DMS153 (cell line): ENCODE data around the gene SMIM1.
"Not testable (repeated sequence)": the region's sequence is repeated elsewhere in the genome, so short reads cannot be mapped to it uniquely, and the experiment has no call there.

ENCODE experiments used
- DNase-seq: peaks from one replicate; lab custom pipeline; 2025; lab: John Stamatoyannopoulos, UW

The SMIM1 gene

DNA sequence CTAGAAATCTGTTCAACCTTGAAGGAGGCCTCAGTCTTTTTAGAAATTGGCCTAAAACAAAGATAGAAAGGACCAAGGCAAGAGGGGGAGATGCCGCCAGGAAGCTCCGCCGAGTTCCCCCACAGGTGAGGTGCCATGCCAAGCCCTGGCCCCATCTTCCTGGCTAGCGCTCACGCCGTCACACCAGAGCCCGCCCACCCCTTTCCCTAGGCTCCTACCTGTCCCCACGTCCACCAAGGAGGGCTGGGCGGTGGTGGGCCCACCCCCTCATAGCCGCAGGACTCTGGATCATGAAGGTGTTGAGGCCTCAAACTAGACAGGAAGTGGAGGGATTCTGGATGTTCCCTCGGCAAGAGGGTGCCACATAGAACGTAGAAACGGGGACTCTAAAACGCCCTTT, 35.8 kb upstream of the SMIM1 start:
- DNase-seq, result no peak

DNA sequence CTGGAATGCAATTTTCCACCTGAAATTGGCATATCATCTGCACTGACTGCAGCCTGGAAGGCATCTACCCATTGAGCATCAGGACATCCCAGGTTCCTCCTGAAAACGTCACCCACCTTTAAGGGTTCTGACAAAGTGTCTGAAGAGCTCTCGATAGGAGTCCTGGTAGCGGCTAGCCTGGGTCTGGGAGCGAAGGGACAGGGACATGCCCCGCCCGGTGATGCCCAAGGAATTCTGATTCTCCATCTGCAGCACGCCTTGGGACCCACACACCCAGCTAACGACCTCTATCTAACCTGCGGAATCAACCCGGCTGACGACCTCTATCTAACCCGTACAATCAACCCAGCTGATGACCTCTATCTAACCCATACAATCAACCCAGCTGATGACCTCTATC, 33.6 kb upstream of the SMIM1 start:
- no peak for DNase-seq

DNA sequence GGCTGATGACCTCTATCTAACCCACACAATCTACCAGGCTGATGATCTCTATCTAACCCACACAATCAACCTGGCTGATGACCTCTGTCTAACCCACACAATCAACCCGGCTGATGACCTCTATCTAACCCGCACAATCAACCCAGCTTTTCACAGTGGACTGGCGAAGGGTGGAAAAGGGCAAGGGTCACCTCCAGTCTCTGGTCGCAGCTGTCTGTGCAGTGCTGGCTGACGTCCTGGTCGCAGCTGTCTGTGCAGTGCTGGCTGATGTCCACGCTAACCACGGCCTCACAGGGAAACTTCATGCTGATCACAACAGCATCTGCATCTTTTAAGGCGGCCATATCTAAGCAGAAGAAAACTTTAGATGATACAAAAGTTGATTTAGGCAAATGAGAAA, 32.5 kb upstream of the SMIM1 start:
- no peak for DNase-seq

DNA sequence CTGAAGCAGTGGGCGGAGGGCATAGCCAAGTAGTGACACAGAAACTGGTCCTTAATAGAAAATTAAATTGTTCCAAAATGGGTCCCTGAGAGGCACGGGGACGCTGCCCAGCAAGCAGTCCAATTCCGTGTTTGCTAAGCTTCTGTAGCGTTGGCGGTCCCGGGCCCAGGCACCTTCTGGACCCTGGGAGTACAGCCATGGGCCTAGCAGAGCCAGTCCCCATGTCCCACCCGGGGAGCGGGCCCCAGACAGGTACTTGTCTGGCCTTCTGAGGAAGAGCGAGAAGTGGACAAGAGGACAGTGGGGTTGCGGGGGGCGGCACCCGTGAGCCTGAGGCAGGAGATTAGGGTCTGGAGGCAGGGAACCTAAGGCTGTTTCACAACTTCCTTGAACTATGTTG, 31.8 kb upstream of the SMIM1 start:
- no peak for DNase-seq

DNA sequence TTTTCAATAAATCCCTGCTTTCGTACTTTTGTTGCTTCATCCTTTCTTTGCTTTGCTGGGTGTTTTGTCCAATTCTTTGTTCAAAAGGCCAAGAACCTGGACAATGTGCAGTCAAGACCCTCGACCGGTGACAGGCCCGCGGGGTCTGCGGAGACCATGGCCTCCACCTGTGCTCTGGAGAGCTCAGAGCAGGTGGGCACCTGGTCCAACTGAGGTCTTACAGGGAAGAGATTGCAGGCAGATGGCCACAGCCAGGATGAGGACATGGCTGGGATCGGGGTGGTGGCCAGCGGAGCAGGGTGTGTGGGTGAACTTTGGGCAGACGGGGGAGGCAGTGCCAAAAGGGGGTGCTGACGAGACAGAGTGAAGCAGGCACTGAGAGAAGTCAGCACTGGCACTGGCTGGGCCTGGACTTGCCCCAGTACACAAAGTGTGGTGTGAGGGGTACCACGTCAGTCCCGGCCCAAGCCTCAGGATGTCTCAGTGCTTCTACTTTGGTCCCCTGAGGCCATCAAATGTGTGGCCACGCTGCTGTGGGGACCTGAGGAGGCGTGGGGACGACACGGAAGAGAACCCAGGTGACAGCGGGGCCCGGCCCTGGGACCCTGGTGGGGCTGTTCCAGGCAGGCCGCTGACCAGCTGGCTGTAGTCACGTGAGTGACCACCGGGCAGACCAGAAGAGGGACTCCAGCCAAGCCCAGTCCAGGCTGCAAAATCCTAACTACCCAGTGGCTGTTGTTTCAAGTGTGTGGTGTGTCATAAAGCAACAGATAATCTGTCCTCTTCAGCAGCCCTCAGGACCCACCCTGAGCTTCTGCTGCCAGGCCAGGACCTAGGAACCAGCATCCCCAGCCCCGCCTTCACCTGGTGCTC, 30.7 kb upstream of the SMIM1 start:
- DNase-seq, result no peak

DNA sequence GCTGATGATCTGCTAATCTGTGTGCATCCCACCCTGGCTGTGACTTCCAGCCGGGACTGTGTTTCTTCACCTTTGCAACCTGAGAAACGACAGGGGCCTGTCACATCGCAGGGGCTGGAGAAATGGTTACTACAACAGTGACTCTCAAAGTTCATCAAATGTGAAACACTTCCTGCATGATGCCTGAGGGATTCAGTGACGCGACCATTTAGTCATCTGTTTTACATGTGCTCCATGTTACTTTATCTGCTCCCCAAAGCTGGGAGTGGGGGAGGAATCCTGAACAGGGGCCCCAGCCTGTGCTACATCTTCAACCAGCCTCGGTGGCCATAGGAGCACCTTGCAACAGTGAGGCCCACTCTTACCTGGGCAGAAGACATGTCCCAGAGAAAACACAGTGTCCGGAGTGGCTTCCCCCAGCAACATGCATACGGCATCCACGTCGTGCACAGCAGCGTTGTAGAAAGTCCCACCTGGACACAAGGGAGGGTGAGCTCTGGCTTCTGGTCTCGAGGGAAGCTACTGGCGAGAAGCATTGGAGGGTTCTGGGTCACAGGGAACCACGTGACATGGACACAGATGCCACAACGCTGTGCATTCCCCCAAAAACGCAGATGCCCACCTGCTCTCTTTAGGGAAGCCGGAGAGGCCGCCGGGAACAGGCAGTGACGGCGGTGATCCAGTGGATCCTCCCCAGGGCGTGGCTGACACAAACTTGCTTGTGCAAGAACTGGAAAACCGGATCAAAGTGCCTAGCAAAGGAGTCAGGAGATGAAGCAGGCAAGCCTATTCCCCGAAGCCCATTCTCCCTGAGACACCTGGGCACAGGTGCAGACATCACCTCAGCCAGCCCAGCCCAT, 29.9 kb upstream of the SMIM1 start:
- no peak for DNase-seq

DNA sequence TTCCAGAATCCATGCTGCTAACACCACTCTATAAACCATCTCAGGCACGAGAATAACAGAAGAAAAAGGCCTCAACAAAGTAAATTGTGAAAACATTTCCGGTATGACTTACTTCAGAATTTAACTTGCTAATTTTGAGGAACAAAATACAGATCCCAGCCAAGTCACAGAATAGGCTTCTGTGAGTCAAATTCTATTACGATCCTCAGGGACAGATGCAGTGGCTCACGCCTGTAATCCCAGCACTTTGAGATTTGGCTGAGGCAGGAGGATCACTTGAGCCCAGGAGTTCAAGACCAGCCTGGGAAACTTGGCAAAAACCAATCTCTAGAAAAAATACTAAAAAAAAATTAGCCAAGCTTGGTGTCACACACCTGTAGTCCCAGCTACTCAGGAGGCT, 29.1 kb upstream of the SMIM1 start:
- DNase-seq, result no peak

DNA sequence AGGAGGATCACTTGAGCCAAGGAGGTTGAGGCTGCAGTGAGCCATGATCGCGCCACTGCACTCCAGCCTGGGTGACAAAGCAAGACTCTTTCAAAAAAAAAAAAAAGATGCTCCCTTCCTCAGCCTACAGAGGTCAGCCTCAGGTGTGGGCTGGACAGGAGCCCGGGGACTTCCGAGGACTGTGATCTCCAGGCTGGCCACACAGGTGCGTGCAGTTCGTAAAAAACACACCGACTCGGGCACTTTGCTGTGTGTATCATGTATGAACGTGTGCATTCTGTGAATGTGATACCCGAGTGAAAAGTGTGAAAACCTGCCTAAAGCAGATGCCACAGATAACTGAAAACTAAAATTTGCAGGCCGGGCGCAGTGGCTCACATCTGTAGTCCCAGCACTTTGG, 28.7 kb upstream of the SMIM1 start:
- no peak for DNase-seq

DNA sequence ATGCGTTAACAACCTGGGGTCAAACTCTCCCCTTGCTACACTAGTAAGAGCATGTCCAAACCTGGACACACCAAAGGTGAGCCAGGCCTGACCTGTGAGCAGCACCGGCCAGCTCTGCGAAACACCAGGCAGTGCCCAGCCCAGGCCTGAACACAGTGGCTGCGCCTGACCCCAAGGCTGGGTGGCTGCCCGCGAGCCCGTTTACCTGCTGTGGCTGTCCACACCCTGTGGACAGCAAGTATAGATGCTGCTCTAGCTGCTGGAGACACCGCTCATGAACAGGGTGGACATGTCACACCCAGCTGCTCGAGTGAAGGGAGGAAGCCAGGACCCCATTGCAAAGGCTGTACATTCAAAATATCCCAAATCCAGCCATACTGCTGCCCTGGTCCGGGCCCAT, 27.9 kb upstream of the SMIM1 start:
- no peak for DNase-seq

DNA sequence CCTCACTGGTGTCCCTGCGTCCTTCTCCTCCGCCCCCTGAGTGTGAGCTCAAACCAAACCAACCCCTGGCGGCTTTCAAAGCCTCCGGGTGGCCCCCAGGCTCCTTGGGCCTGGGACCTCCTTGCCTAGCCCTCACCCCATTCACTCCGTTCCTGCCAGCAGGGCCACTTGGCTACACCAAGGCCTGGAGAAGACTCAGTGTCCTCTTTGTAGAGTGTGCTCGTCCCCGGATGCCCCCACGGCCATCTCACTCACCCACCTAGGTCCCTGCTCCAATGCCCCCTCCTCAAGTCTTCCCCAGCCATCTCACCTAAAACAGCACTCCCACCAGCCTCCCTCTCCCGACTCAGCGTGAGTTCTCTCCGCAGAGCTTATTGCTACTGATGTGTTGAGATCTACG, 27.5 kb upstream of the SMIM1 start:
- DNase-seq, result no peak

DNA sequence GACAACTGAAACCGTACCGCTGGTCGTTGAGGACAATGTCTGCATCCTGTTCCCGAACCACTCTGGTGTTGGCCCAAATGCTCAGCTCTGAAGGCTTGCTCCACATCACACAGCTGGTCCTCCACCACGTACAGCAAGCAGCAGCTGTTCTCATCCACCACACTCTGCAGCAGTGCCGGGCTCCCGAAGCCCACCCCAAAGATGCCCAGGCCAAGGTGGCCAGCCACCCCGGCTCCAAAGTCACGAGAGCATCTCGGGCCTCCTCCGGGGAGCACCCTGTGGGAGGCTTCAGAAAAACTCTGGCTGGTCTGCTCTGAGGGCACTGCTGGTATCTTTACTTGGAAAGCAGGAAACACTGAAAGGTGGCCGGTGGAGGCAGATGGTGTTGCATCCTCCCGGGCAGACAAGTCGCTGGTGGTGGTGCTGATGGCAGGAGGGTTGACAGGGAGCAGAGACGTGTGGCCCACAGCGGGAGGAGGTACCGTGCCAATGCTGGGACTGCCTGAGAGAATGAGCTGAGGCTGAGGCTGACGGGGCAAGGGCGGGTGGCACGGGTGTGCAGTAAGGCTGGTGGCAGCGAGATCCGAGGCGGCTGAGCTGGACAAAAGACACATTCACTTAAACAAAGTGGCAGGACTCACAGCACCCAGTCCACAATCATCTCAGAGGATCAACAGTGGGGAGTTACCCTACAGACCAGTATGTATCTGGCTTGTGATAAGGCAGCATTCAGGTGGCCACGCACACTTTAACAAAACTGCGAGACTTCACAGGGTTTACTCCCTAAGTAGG, 26.8 kb upstream of the SMIM1 start:
- no peak for DNase-seq

DNA sequence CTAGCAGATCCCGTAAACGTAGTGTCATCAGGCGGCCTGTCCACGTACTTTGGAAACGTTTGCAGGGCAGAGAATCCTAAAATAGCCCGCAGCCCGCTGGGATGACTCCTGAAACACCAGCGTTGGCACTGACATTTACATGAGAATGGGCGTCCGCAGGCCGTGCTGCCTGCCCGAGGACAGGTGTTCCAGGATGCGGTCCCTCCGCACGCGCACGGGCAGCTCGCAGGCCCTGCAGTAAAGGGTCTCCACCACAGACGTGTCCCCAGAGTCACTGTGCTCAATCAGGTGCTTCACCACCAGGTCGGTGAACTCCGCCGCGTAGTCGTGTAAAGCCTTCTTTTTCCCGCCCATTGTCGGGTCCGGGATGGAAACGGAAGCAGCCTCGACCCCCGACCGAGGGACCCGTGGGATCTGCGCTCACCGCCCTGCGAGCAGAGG, 26.1 kb upstream of the SMIM1 start:
- no peak for DNase-seq

DNA sequence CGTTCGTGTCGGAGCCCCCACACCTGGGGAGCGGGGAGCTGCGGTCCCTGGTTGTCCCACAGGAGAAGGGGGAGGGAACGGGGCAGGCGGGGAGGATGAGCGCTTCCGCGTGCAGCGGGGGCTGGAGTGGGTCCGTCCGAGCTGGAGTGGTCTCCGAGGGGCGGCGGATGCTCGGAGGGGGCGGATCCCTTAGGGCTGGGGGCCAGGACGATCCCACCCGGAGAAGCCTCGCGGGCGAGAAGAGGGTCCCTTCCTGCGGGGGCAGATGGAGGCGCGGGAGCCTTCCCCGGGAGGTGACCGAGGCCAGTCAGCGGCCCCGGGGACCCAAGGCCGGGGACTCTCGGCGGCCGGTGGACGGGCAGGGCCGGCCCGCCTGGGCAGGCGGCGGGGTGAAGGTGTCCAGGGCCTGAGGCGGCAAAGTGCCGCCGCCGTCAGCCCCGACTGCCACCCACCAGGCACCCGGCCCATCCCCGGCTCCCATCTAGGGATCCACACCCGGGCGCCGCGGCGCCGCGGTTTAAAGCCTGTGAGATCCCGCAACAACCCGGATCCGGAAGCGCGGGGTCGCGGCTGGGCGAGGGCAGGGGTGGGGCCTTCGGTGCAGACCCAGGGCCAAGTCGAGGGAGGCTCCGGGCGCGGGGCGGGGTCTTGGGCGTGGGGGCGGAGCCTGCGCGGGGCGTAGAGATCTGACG, 25.6 kb upstream of the SMIM1 start:
- peak; percentile 80 for DNase-seq

DNA sequence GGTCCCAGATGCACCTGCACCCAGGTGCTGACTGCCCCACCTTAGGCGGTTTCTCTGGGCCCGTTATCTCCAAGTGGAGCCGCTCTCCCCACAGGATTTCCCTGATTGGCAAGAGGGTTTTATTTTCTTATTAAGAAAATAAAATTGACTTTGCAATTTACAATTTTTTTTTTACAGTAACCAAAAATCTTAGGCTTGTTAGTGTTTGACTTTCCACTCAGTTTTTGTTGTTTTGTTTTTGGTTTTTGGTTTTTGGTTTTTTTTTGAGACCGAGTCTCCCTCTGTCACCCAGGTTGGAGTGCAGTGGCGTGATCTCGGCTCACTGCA, 25.1 kb upstream of the SMIM1 start:
- no peak for DNase-seq

DNA sequence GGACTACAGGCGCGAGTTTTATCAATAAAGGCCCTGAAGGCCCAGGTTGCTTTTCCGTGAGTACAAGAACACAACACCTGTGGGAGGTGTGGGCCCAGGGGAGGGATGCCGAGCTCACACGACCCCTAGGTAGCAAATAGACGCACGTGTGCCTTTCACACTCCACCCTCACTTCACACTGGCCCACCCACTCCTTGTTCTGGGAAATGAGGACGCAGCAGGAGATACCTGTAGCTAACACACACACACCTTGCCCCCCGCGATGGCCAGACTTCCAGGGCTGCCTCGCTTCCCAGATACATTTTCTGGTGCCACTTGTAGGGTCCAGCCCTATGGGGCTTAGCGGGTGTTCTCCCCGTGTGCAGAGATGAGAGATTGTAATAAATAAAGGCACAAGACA, 24.6 kb upstream of the SMIM1 start:
- no peak for DNase-seq

DNA sequence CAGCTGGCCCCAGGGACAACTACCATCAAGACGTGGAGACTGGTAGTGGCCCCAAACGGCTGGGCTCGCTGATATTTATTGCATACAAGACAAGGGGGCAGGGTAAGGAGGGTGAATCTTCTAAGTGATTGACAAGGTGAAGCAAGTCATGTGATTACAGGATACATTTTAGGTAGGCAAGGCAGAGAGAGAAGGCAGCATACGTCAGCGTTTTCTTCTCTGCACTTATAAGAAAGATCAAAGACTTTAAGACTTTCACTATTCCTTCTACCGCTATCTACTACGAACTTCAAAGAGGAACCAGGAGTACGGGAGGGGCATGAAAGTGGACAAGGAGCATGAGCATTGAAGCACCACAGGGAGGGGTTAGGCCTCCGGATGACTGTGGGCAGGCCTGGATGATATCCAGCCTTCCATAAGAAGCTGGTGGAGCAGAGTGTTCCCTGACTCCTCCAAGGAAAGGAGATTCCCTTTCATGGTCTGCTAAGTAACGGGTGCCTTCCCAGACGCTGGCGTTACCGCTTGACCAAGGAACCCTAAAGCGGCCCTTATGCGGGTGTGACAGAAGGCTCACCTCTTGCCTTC, 24.1 kb upstream of the SMIM1 start:
- not testable (repeated sequence) for DNase-seq

DNA sequence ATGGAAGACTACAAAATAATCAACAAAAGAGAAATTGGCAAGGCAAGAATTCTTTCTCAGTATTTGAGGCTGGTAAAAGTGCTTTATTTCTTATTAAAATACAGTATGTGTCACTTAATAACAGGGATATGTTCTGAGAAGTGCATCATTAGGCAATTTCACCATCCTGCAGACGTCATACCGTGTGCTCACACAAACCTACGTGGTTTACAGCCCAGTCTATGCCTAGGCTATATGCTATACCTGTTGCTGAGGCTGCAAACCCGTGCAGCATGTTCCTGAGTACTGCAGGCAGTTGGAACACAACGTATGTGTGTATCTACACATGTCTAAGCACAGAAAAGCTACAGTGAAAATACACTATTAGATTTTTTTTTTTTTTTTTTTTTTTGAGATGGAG, 23.0 kb upstream of the SMIM1 start:
- no peak for DNase-seq

DNA sequence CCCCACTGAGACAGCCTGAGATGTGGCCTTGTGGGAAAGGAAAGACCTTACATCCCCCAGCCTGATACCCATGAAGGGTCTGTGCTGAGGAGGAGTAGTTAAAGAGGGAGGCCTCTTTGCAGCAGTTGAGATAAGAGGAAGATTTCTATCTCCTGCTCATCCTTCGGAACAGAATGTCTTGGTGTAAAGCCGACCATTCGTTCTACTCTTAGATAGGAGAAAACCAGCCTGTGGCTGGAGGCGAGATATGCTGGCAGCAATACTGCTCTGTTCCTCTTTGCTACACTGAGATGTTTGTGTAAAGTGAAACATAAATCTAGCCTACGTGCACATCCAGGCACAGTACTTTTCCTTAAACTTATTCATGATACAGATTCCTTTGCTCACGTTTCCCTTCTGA, 21.8 kb upstream of the SMIM1 start:
- no peak for DNase-seq

DNA sequence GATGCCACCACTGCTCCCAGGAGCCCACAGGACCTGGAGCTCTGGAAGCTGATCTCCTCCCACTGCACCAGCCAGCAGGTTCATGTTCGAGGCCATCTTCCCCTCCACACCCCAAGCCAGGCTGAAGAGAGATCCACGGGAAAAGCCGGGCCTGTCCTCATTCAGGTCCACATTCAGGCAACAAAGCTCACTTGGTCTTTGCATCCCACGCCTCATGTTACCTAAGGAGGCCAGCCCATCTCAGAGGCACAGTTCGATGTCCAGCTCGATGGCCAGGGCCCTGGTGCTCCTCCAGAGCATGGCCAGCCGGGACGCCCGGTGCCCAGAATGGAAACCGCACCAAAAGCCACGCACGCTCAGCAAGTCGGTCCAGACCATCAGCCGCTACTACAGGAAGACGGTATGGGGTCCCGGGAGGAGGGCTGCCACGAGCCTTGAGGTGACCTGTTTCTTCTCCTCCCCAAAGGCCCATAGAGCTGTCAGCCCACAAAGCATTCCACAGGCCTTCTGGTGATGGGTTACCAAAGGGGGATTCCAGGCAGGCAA, 20.1 kb upstream of the SMIM1 start, which contains the start of gene CCDC27:
TSS of gene CCDC27 (plus strand) at position 51 of the 546 bp plus-strand sequence. CDS start at position 83, 32 bp downstream.
- DNase-seq, result no peak

DNA sequence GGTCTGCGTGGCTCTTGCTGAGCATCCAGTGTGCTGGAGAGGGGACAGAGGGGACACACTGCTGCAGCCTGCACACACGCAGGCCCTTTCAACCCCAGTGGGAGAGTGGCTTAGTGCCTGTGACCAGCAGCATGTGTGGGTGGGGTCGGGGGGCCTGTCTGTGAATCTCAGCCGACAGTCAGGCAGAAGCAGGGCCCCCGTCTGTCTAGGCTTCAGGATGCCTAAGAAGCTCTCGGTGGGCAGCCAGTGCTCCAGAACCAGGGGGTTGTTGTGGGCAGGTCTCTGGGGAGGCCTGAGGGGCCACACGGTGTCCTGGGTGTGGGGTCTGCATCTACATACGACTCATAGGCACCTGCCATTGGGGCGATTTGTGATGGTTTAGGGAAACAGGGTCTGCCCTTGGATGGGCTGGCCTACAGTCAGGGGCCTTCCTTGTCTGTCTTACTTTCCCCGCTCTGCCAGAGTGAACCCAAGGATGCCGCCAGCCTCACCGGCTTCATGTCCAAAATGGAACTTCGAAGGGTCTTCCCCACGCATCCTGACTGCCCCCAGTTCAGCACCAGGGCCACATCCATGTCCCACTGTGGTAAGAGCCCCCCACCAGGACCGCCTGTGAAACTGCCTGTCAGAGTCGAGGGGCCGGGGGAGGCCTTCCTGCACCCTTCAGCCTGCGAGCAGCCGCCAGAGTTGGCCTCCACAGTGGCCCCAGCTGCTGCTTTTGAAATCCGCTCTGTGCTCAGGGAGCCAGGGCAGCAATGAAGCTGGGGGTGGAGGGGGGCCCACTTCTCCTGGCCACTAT, 18.7 kb upstream of the SMIM1 start:
- DNase-seq, result no peak
